Activated T-helper 1 cell treated with anti-CD3 and anti-CD28 coated beads, Interleukin-12 subunit alpha, Interleukin-12 subunit beta, Interleukin-2, Interleukin-4 antibody, amounts not matched to agents 30 ng/mL and 10 ng/mL and 1 ng/mL, durations not matched to agents 14 hours and 24 hours and 36 hours (primary cell): ENCODE measurements around the gene CAPN14. TPM values are rescaled to one million over a fixed set of nuclear protein-coding genes. Genes with fewer than 3 reads are reported as not detected.

Source experiments
- DNase-seq: peaks from one replicate; pipeline ENCODE4 v3.0.0; 2021; ENCODE audit warnings: low spot score
- H3K27ac Mint-ChIP-seq: one replicate; pipeline ENCODE4 v1.8.0; 2021; ENCODE audit warnings: mild to moderate bottlenecking, mixed read lengths
- H3K27me3 Mint-ChIP-seq: one replicate; pipeline ENCODE4 v1.8.0; 2022; ENCODE audit warnings: mild to moderate bottlenecking, moderate library complexity, mixed read lengths; ENCODE audit not compliant: insufficient read depth
- H3K36me3 Mint-ChIP-seq: one replicate; pipeline ENCODE4 v1.8.0; 2021; ENCODE audit warnings: low read depth, mixed read lengths
- H3K4me1 Mint-ChIP-seq: one replicate; pipeline ENCODE4 v1.8.0; 2021; ENCODE audit warnings: low read depth, mixed read lengths
- H3K4me3 Mint-ChIP-seq: one replicate; pipeline ENCODE4 v1.8.0; 2021; ENCODE audit warnings: mild to moderate bottlenecking, moderate library complexity, mixed read lengths
- H3K9me3 Mint-ChIP-seq: one replicate; pipeline ENCODE4 v1.8.0; 2021; ENCODE audit warnings: mixed read lengths
- intact Hi-C: fragments of 100-400 bp; cut with micrococcal nuclease; formaldehyde crosslinking; loops from one replicate; pipeline ENCODE4 v1.15.1; 2024
- total RNA-seq: library from RNA; stranded (reverse); gene quantifications from 2 replicates; pipeline ENCODE4 v1.2.3, GENCODE V29; 2022

CAPN14 gene
- total RNA-seq, 1 donor from 2014 or later, result 0.18 TPM

GRCh38 chr2:31251851-31252250 is 34.5 kb upstream of the CAPN14 start:
- Mint-ChIP-seq H3K27me3 (no peaks in the 10 kb centered on the region), H3K36me3 (no peaks in the 10 kb centered on the region), H3K9me3 (no peaks in the 10 kb centered on the region), H3K4me3 (no peak overlapping the region), H3K27ac (no peak overlapping the region), H3K4me1 (peaks cover 4% of the 10 kb centered on the region)
- DNase-seq, result no peak
- intact Hi-C loops, result no loop called here

- DNase-seq, result no peak
- peaks cover 4% of the 10 kb centered on the region for H3K4me1 Mint-ChIP-seq
- intact Hi-C loops, result no loop called here
Observed at GRCh38 chr2:31251018-31251417, 33.7 kb upstream of the CAPN14 start.

GRCh38 chr2:31249009-31249690 is 31.8 kb upstream of the CAPN14 start:
- Mint-ChIP-seq H3K4me3 (no peak overlapping the region), H3K27me3 (no peaks in the 10 kb centered on the region), H3K36me3 (no peaks in the 10 kb centered on the region), H3K27ac (no peak overlapping the region), H3K4me1 (peaks cover 4% of the 10 kb centered on the region), H3K9me3 (no peaks in the 10 kb centered on the region)
- no peak for DNase-seq
- intact Hi-C loops, result no loop called here

More at GRCh38 chr2:31251018-31251417, 33.7 kb upstream of the CAPN14 start:
- no peak overlapping the region for H3K27ac Mint-ChIP-seq
- H3K36me3 Mint-ChIP-seq, result no peaks in the 10 kb centered on the region
- no peaks in the 10 kb centered on the region for H3K27me3 Mint-ChIP-seq
- H3K4me3 Mint-ChIP-seq, result no peak overlapping the region
- no peaks in the 10 kb centered on the region for H3K9me3 Mint-ChIP-seq

GRCh38 chr2:31248139-31248538 is 30.8 kb upstream of the CAPN14 start:
- H3K4me3 Mint-ChIP-seq, result no peak overlapping the region
- intact Hi-C loops, result no loop called here
- H3K27ac Mint-ChIP-seq, result no peak overlapping the region
- no peak for DNase-seq
- H3K4me1 Mint-ChIP-seq, result peaks cover under 1% of the 10 kb centered on the region
- no peaks in the 10 kb centered on the region for H3K9me3 Mint-ChIP-seq
- no peaks in the 10 kb centered on the region for H3K36me3 Mint-ChIP-seq
- H3K27me3 Mint-ChIP-seq, result no peaks in the 10 kb centered on the region

- DNase-seq, result no peak
- no peaks in the 10 kb centered on the region for H3K4me1 Mint-ChIP-seq
- no peak overlapping the region for H3K4me3 Mint-ChIP-seq
- H3K27ac Mint-ChIP-seq, result no peak overlapping the region
- H3K27me3 Mint-ChIP-seq, result no peaks in the 10 kb centered on the region
- H3K9me3 Mint-ChIP-seq, result no peaks in the 10 kb centered on the region
- no peaks in the 10 kb centered on the region for H3K36me3 Mint-ChIP-seq
- intact Hi-C loops, result no loop called here
Observed at GRCh38 chr2:31247711-31248110, 30.4 kb upstream of the CAPN14 start.

GRCh38 chr2:31246184-31246852 is 29.0 kb upstream of the CAPN14 start:
- Mint-ChIP-seq H3K27ac (no peak overlapping the region), H3K36me3 (no peaks in the 10 kb centered on the region), H3K27me3 (no peaks in the 10 kb centered on the region), H3K9me3 (no peaks in the 10 kb centered on the region), H3K4me3 (no peak overlapping the region), H3K4me1 (peaks cover 11% of the 10 kb centered on the region)
- intact Hi-C loops, result no loop called here
- no peak for DNase-seq

GRCh38 chr2:31244101-31244500 is 26.8 kb upstream of the CAPN14 start:
- no peak overlapping the region for H3K27ac Mint-ChIP-seq
- no peaks in the 10 kb centered on the region for H3K36me3 Mint-ChIP-seq
- no peaks in the 10 kb centered on the region for H3K9me3 Mint-ChIP-seq
- peaks cover 16% of the 10 kb centered on the region for H3K4me1 Mint-ChIP-seq
- intact Hi-C loops, result no loop called here
- H3K4me3 Mint-ChIP-seq, result no peak overlapping the region
- H3K27me3 Mint-ChIP-seq, result no peaks in the 10 kb centered on the region
- DNase-seq, result no peak

- no peaks in the 10 kb centered on the region for H3K27me3 Mint-ChIP-seq
- H3K9me3 Mint-ChIP-seq, result no peaks in the 10 kb centered on the region
- no peak overlapping the region for H3K4me3 Mint-ChIP-seq
- no peaks in the 10 kb centered on the region for H3K36me3 Mint-ChIP-seq
- DNase-seq, result no peak
- intact Hi-C loops, result no loop called here
- H3K4me1 Mint-ChIP-seq, result peaks cover 16% of the 10 kb centered on the region
- H3K27ac Mint-ChIP-seq, result no peak overlapping the region
Observed at GRCh38 chr2:31243053-31243452, 25.7 kb upstream of the CAPN14 start.

- Mint-ChIP-seq H3K4me1 (peaks cover 16% of the 10 kb centered on the region), H3K27ac (no peak overlapping the region), H3K27me3 (no peaks in the 10 kb centered on the region), H3K36me3 (no peaks in the 10 kb centered on the region), H3K9me3 (no peaks in the 10 kb centered on the region), H3K4me3 (no peak overlapping the region)
- intact Hi-C loops, result no loop called here
- no peak for DNase-seq
Observed at GRCh38 chr2:31241625-31242270, 24.4 kb upstream of the CAPN14 start.

GRCh38 chr2:31240381-31241365 is 23.4 kb upstream of the CAPN14 start:
- intact Hi-C loops, result no loop called here
- Mint-ChIP-seq H3K27ac (no peak overlapping the region), H3K36me3 (no peaks in the 10 kb centered on the region), H3K27me3 (no peaks in the 10 kb centered on the region), H3K4me3 (no peak overlapping the region), H3K9me3 (no peaks in the 10 kb centered on the region), H3K4me1 (peaks cover 16% of the 10 kb centered on the region)
- no peak for DNase-seq

- peaks cover 16% of the 10 kb centered on the region for H3K4me1 Mint-ChIP-seq
- H3K9me3 Mint-ChIP-seq, result no peaks in the 10 kb centered on the region
- H3K27ac Mint-ChIP-seq, result no peak overlapping the region
- H3K36me3 Mint-ChIP-seq, result no peaks in the 10 kb centered on the region
- no peaks in the 10 kb centered on the region for H3K27me3 Mint-ChIP-seq
- no peak overlapping the region for H3K4me3 Mint-ChIP-seq
- intact Hi-C loops, result no loop called here
- no peak for DNase-seq
Observed at GRCh38 chr2:31239593-31240177, 22.4 kb upstream of the CAPN14 start.

- no peaks in the 10 kb centered on the region for H3K9me3 Mint-ChIP-seq
- no peaks in the 10 kb centered on the region for H3K27me3 Mint-ChIP-seq
- DNase-seq, result no peak
- H3K27ac Mint-ChIP-seq, result no peak overlapping the region
- peaks cover 16% of the 10 kb centered on the region for H3K4me1 Mint-ChIP-seq
- H3K4me3 Mint-ChIP-seq, result no peak overlapping the region
- no peaks in the 10 kb centered on the region for H3K36me3 Mint-ChIP-seq
- intact Hi-C loops, result no loop called here
Observed at GRCh38 chr2:31238906-31239592, 21.7 kb upstream of the CAPN14 start.
